Ishikawa (cell line): ENCODE results near the gene SMIM1.

ENCODE experiments used
- EP300 ChIP-seq: IDR thresholded peaks from 2 replicates; pipeline ENCODE4 v1.6.1; 2012; ENCODE audit warnings: borderline replicate concordance
- TCF12 ChIP-seq: IDR thresholded peaks from 2 replicates; pipeline ENCODE4 v1.6.1; 2012; ENCODE audit warnings: low read depth

DNA sequence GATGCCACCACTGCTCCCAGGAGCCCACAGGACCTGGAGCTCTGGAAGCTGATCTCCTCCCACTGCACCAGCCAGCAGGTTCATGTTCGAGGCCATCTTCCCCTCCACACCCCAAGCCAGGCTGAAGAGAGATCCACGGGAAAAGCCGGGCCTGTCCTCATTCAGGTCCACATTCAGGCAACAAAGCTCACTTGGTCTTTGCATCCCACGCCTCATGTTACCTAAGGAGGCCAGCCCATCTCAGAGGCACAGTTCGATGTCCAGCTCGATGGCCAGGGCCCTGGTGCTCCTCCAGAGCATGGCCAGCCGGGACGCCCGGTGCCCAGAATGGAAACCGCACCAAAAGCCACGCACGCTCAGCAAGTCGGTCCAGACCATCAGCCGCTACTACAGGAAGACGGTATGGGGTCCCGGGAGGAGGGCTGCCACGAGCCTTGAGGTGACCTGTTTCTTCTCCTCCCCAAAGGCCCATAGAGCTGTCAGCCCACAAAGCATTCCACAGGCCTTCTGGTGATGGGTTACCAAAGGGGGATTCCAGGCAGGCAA, 20.1 kb upstream of the SMIM1 start, which contains the start of gene CCDC27:
- TF ChIP-seq TCF12: no peak
- no peak for TF ChIP-seq EP300
